NCI-H510A treated with DMSO at 0.1 percent for 48 hours (cell line): ENCODE data around the gene MAGI3.

ENCODE experiments used
- DNase-seq: peaks from one replicate; lab custom pipeline; 2025; lab: John Stamatoyannopoulos, UW

The MAGI3 gene

GRCh38 chr1:113389953-113390834 is at the start of gene MAGI3:
MAGI3 (plus strand) TSS chr1:113390515; CDS start chr1:113391034, 519 bp downstream.
- peak; percentile 95 for DNase-seq

GRCh38 chr1:113353580-113353979 is 36.7 kb upstream of the MAGI3 start:
- no peak for DNase-seq

GRCh38 chr1:113363935-113364334 is 26.4 kb upstream of the MAGI3 start:
- no peak for DNase-seq

- DNase-seq = no peak
Observed at GRCh38 chr1:113369040-113369439, 21.3 kb upstream of the MAGI3 start.

- DNase-seq = no peak
Observed at GRCh38 chr1:113369699-113370098, 20.6 kb upstream of the MAGI3 start.

- no peak for DNase-seq
Observed at GRCh38 chr1:113370868-113371267, 19.4 kb upstream of the MAGI3 start.

GRCh38 chr1:113372546-113372945 is 17.8 kb upstream of the MAGI3 start:
- DNase-seq = no peak

- no peak for DNase-seq
Observed at GRCh38 chr1:113373644-113374043, 16.7 kb upstream of the MAGI3 start.

GRCh38 chr1:113375878-113376277 is 14.4 kb upstream of the MAGI3 start:
- no peak for DNase-seq

- DNase-seq = no peak
Observed at GRCh38 chr1:113380075-113380474, 10.2 kb upstream of the MAGI3 start.

DNA sequence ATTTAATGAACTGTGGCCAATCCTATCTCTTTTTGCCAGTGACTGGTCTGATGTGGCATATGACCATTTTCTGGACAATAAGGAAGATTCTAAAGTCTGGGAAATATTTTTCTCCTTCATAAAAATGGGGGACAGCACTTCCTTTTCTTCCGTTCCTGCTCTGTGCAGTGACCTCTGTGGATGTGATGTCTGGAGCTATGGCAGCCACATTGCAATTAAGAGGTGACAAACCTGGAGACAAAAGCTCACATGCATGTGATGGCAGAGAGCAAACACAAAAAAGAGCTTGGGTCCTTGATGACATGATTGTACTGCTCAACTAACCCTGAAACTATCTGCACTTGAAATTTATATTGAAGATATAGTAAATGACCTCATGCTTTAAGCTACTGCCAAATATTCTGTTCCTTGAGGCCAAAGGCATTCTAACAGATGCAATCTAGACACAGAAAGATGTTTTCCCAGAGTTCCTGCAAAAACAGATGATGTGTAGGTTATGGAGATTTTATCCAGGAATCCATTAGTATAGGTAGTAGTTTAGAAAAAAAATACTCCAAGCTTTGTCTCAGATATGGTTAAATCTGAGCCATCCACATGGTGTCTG is 2.2 kb upstream of the MAGI3 start:
- DNase-seq = no peak

- DNase-seq = peak; percentile 44
Observed at GRCh38 chr1:113388621-113389358, 1.5 kb upstream of the MAGI3 start.

GRCh38 chr1:113389359-113389952 is 859 bp upstream of the MAGI3 start:
- no peak for DNase-seq

GRCh38 chr1:113390871-113391648 is 745 bp downstream of the MAGI3 start:
- DNase-seq = peak; percentile 28

- DNase-seq = peak; percentile 57
Observed at GRCh38 chr1:113391649-113392271, 1.4 kb downstream of the MAGI3 start.

DNA sequence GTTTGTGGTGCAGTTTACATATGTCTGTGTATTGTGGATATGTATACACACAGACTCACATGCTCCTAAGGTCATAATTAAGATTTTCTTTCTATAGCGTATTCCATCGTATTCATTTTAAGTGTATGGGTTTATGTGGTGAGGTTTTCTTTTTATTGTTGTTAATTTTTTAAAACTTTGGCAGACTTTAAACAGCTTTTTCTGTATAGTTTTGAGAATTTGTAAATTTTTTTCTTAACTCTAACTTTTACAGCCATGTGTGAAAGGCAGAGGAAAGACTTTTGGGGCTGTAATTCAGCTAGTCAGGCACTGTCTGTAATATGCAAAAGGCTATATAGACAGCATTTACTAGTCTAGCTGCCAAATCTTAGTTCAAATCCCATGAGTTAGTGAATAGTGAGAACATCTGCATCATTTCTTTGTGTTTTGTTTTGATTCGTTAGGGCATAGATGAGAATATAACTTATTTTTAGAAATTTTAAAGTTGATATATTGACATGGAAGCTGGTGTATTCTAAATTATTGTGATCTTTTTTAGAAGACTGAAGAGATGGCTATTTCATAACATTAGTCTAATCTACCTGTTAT is 2.3 kb downstream of the MAGI3 start:
- DNase-seq = no peak

- DNase-seq = no peak
Observed at GRCh38 chr1:113394043-113394862, 3.9 kb downstream of the MAGI3 start.

DNA sequence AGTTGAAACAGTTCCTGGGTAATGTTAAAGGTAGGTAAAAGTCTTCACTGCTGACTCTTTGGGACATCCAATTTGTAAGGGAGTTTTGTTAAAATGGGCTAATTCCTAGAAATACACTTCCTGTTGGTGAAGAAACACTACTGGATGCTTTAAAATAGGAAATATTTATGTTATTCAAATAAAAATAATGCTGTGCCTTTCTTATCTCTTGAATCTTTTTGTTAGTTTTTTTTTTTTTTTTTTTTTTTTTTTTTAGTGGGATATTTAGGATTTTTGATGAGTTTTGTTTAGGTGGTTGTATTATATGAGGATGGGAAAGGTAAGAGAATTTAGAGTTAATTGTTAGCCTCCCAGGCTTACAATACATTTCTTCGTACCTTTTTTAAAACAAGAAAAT is 4.5 kb downstream of the MAGI3 start:
- DNase-seq = no peak

- DNase-seq = no peak
Observed at GRCh38 chr1:113396102-113396501, 5.8 kb downstream of the MAGI3 start.

GRCh38 chr1:113396585-113396984 is 6.3 kb downstream of the MAGI3 start:
- DNase-seq = no peak
